OCI-LY3 (cell line): ENCODE data around the gene DNAAF5.

ENCODE experiments used
- H2AFZ ChIP-seq: fragments of 200-600, 300-600 bp; shearing (Covaris generic); 2 replicates; pipeline ENCODE4 v1.6.0; 2014; ENCODE audit warnings: antibody characterized with exemption, low read depth, low read length
- H3K27ac ChIP-seq: fragments of 200-600, 300-600 bp; sonication (generic); 2 replicates; pipeline ENCODE4 v1.5.1; 2014; ENCODE audit warnings: mild to moderate bottlenecking, low read length, moderate library complexity, mixed read lengths
- H3K27me3 ChIP-seq: fragments of 200-600, 300-600 bp; sonication (generic); 2 replicates; pipeline ENCODE4 v1.6.1; 2014; ENCODE audit warnings: low read depth, low read length, mixed read lengths
- H3K36me3 ChIP-seq: fragments of 200-600, 300-600 bp; sonication (generic); replicated peaks from 2 replicates; pipeline ENCODE3; 2014; ENCODE audit warnings: low read depth, low read length, mixed read lengths
- H3K4me1 ChIP-seq: fragments of 300-600, 200-600 bp; sonication (generic); 2 replicates; pipeline ENCODE4 v1.6.1; 2014; ENCODE audit warnings: low read length, mixed read lengths
- H3K4me2 ChIP-seq: fragments of 200-600, 300-600 bp; sonication (generic); 2 replicates; pipeline ENCODE4 v1.6.1; 2014; ENCODE audit warnings: low read length, mixed read lengths
- H3K4me3 ChIP-seq: fragments of 300-600, 200-600 bp; sonication (generic); 2 replicates; pipeline ENCODE4 v1.5.1; 2014; ENCODE audit warnings: antibody characterized with exemption, mild to moderate bottlenecking, low read length, moderate library complexity
- H3K79me2 ChIP-seq: fragments of 300-600, 200-600 bp; shearing (Covaris generic); 2 replicates; pipeline ENCODE4 v1.6.1; 2014; ENCODE audit warnings: mild to moderate bottlenecking, low read length, mixed read lengths
- H3K9ac ChIP-seq: fragments of 300-600, 200-600 bp; shearing (Covaris generic); 2 replicates; pipeline ENCODE4 v1.6.0; 2014; ENCODE audit warnings: mild to moderate bottlenecking, low read length, moderate library complexity
- H3K9me3 ChIP-seq: fragments of 200-600, 300-600 bp; shearing (Covaris generic); 2 replicates; pipeline ENCODE4 v1.6.1; 2014; ENCODE audit warnings: low read length, mixed read lengths; ENCODE audit not compliant: insufficient read depth
- H4K20me1 ChIP-seq: fragments of 200-600, 300-600 bp; sonication (generic); 2 replicates; pipeline ENCODE4 v1.6.1; 2016; ENCODE audit warnings: low read length, mixed read lengths; ENCODE audit not compliant: insufficient read depth
- CTCF ChIP-seq: fragments of 200-600, 300-600 bp; sonication (generic); IDR thresholded peaks from 2 replicates; pipeline ENCODE4 v1.5.1; 2014; ENCODE audit warnings: antibody characterized with exemption, low read length, low read depth
- EZH2phosphoT487 ChIP-seq: fragments of 200-600 bp; shearing (Covaris generic); IDR thresholded peaks from 2 replicates; pipeline ENCODE4 v1.6.1; 2018; ENCODE audit warnings: antibody characterized with exemption, mixed run types, low read depth

DNAAF5 gene

GRCh38 chr7:681551-682307, 44.8 kb upstream of the DNAAF5 start:
- Histone ChIP-seq H3K36me3 (peaks cover 29% of the 10 kb centered on the region), H4K20me1 (no peaks in the 10 kb centered on the region), H3K27ac (no peak overlapping the region), H3K4me2 (no peak overlapping the region), H2AFZ (no peak overlapping the region), H3K27me3 (no peaks in the 10 kb centered on the region), H3K4me1 (no peaks in the 10 kb centered on the region), H3K9me3 (no peaks in the 10 kb centered on the region), H3K9ac (no peak overlapping the region), H3K4me3 (no peak overlapping the region), H3K79me2 (no peaks in the 10 kb centered on the region)
- TF ChIP-seq EZH2phosphoT487: no peak

GRCh38 chr7:682810-683209, 43.7 kb upstream of the DNAAF5 start:
- Histone ChIP-seq H2AFZ (no peak overlapping the region), H3K4me3 (no peak overlapping the region), H4K20me1 (no peaks in the 10 kb centered on the region), H3K27me3 (no peaks in the 10 kb centered on the region), H3K9ac (no peak overlapping the region), H3K4me1 (no peaks in the 10 kb centered on the region), H3K79me2 (no peaks in the 10 kb centered on the region), H3K9me3 (no peaks in the 10 kb centered on the region), H3K36me3 (peaks cover 26% of the 10 kb centered on the region), H3K4me2 (no peak overlapping the region), H3K27ac (no peak overlapping the region)
- no peak for TF ChIP-seq CTCF
- no peak for TF ChIP-seq EZH2phosphoT487

GRCh38 chr7:683526-684205, 42.8 kb upstream of the DNAAF5 start:
- H3K27me3 ChIP-seq: no peaks in the 10 kb centered on the region
- no peaks in the 10 kb centered on the region for H3K4me1 ChIP-seq
- no peaks in the 10 kb centered on the region for H4K20me1 ChIP-seq
- no peak overlapping the region for H3K4me3 ChIP-seq
- H3K27ac ChIP-seq: no peak overlapping the region
- no peak for TF ChIP-seq CTCF
- TF ChIP-seq EZH2phosphoT487: no peak
- H3K9ac ChIP-seq: no peak overlapping the region
- no peak overlapping the region for H3K4me2 ChIP-seq
- H3K79me2 ChIP-seq: no peaks in the 10 kb centered on the region
- H3K9me3 ChIP-seq: no peaks in the 10 kb centered on the region
- no peak overlapping the region for H2AFZ ChIP-seq
- H3K36me3 ChIP-seq: peaks cover 29% of the 10 kb centered on the region

DNA sequence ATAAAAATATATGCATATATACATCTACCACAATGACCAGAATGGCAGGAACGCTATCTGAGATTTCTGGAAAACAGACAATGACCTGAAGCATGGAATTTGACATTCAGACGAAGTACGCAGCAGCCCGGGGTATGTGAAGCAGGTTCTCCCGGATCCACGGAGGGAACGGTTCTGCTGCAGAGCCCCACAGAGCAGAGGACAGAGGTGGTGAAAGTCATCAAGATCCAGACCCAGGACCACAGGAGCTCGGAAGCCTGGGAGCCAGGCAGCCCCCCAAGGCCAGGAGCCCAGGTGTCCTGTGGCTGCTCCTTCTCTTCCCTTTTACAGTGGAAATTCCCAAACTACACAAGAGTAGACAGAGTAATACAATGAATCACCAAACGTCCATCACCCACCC, 42.1 kb upstream of the DNAAF5 start:
- no peak overlapping the region for H2AFZ ChIP-seq
- H3K4me2 ChIP-seq: no peak overlapping the region
- H3K9ac ChIP-seq: no peak overlapping the region
- H3K79me2 ChIP-seq: no peaks in the 10 kb centered on the region
- H3K9me3 ChIP-seq: no peaks in the 10 kb centered on the region
- H3K27me3 ChIP-seq: no peaks in the 10 kb centered on the region
- no peaks in the 10 kb centered on the region for H3K4me1 ChIP-seq
- TF ChIP-seq EZH2phosphoT487 (no peak), CTCF (no peak)
- H3K27ac ChIP-seq: no peak overlapping the region
- no peaks in the 10 kb centered on the region for H4K20me1 ChIP-seq
- peaks cover 26% of the 10 kb centered on the region for H3K36me3 ChIP-seq
- no peak overlapping the region for H3K4me3 ChIP-seq
